Mucosa of rectum (tissue), 2 donors: Measurements from ENCODE around the gene GSTO2.
A peak's percentile ranks its signal among the peaks of the same experiment; 100 is the strongest.

Source experiments
- H3K27ac ChIP-seq, 2 donors: one replicate each; pipeline ENCODE4 v1.7.0; 2013; ENCODE audit warnings: inconsistent platforms in 2 of 2, low read depth in 2 of 2, low read length in 2 of 2
- H3K27me3 ChIP-seq, 2 donors: one replicate each; pipeline ENCODE4 v1.7.0; 2013; ENCODE audit warnings: low read length in 2 of 2; ENCODE audit not compliant: control insufficient read depth in 2 of 2, insufficient read depth in 2 of 2
- H3K36me3 ChIP-seq, 2 donors: one replicate each; pipeline ENCODE4 v1.7.0; 2013; ENCODE audit warnings: low read length in 2 of 2; ENCODE audit not compliant: control insufficient read depth in 2 of 2, insufficient read depth in 2 of 2
- H3K4me1 ChIP-seq, 2 donors: one replicate each; pipeline ENCODE4 v1.7.0; 2013; ENCODE audit warnings: low read length in 2 of 2, mild to moderate bottlenecking in 1 of 2; ENCODE audit not compliant: control insufficient read depth in 2 of 2, insufficient read depth in 2 of 2
- H3K4me3 ChIP-seq, 2 donors: one replicate each; pipeline ENCODE4 v1.7.0; 2013; ENCODE audit warnings: low read length in 2 of 2
- H3K9ac ChIP-seq, 2 donors: one replicate each; pipeline ENCODE4 v1.7.0; 2013; ENCODE audit warnings: low read length in 2 of 2, low read depth in 1 of 2, mild to moderate bottlenecking in 1 of 2
- H3K9me3 ChIP-seq, 2 donors: one replicate each; pipeline ENCODE4 v1.7.0; 2013; ENCODE audit warnings: low read length in 2 of 2; ENCODE audit not compliant: control insufficient read depth in 2 of 2
- donor health status: healthy.
- donor health status: Normal muscosa, but diverticular disease.

The GSTO2 gene

GRCh38 chr10:104259999-104260774, 8.8 kb upstream of the GSTO2 start:
- Histone ChIP-seq H3K4me1 (peaks cover 7 to 14% of the 10 kb centered on the region in 2 donors), H3K4me3 (no peak overlapping the region), H3K27me3 (no peaks in the 10 kb centered on the region), H3K9me3 (no peaks in the 10 kb centered on the region), H3K9ac (no peak overlapping the region), H3K36me3 (peaks cover 48 to 49% of the 10 kb centered on the region in 2 donors), H3K27ac (no peak overlapping the region)

DNA sequence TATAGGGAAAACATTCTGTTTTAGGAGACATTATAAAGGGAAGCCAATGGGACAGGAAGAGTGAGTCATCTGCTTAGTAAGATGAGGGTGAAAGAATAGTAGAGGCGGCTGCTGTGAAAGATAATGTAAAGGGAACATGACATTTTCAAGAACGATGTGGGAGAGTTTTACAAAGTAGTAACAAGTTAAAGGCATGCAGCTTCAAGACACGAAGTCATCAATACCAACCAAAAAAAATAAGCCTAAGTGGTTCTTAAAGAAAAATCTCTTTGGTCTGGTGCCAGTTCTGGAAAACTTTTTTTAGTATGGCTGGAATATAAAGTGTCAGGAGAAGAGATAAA, 8.2 kb upstream of the GSTO2 start:
- H3K27me3 ChIP-seq: no peaks in the 10 kb centered on the region
- H3K9me3 ChIP-seq: no peaks in the 10 kb centered on the region
- no peak overlapping the region for H3K27ac ChIP-seq
- no peak overlapping the region for H3K9ac ChIP-seq
- peaks cover 3 to 11% of the 10 kb centered on the region in 2 donors for H3K4me1 ChIP-seq
- peaks cover 49 to 52% of the 10 kb centered on the region in 2 donors for H3K36me3 ChIP-seq
- H3K4me3 ChIP-seq: no peak overlapping the region

GRCh38 chr10:104262055-104262454, 6.9 kb upstream of the GSTO2 start:
- peaks cover 0 to 3% of the 10 kb centered on the region in 2 donors for H3K4me1 ChIP-seq
- H3K27me3 ChIP-seq: no peaks in the 10 kb centered on the region
- H3K36me3 ChIP-seq: peaks cover 52 to 57% of the 10 kb centered on the region in 2 donors
- H3K27ac ChIP-seq: no peak overlapping the region
- no peak overlapping the region for H3K9ac ChIP-seq
- H3K4me3 ChIP-seq: no peak overlapping the region
- no peaks in the 10 kb centered on the region for H3K9me3 ChIP-seq

DNA sequence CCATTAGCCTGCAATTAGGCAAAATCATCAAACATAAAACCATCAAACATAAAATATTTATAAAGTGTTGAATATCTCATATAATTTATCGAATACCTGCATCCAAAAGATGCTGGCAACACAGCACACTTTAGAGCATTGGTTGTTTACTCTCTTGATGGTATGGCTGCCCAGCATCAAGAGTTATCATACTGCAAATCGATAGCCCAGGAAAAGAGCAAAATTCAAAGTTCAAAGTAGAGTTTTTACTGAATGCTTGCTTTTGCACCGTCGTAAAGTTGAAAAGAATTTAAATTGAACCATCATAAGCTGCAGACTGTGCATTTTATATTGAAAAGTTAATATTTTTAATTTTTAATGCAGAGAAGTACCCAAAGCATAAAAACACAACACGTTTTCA, 4.2 kb upstream of the GSTO2 start:
- Histone ChIP-seq H3K9me3 (no peaks in the 10 kb centered on the region), H3K9ac (no peak overlapping the region), H3K36me3 (peaks cover 35 to 48% of the 10 kb centered on the region in 2 donors), H3K4me1 (peaks cover 7 to 12% of the 10 kb centered on the region in 2 donors), H3K27me3 (no peaks in the 10 kb centered on the region), H3K4me3 (no peak overlapping the region), H3K27ac (no peak overlapping the region)

DNA sequence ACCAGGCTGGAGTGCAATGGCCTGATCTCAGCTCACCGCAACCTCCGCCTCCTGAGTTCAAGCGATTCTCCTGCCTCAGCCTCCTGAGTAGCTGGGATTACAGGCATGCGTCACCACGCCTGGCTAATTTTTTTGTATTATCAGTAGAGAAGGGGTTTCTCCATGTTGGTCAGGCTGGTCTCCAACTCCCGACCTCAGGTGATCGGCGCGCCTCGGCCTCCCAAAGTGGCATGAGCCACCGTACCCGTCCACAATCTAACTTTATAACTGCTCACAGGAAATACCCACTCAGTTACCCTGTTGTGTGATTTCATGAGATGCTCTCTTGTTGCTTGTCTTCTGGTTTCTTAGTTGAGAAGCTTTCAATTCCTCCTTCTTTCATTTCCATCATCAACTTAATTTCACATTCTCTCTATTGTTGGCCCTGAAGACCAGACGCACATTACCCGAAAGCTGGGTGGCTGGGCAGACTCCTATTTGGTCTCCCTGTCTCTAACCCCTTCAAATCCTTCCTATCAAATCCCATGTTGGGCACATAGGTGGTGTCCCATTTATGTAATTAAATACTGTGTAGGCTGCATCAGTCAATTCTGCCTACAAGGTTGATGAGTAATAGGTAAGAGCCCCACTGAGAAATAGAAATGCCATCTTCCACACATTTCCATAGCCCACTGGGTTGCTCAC, 1.1 kb upstream of the GSTO2 start:
- peak overlapping the region in 1 of 2 donors; percentile 84 for H3K27ac ChIP-seq
- H3K9me3 ChIP-seq: no peaks in the 10 kb centered on the region
- peaks cover 14 to 22% of the 10 kb centered on the region in 2 donors for H3K36me3 ChIP-seq
- no peaks in the 10 kb centered on the region for H3K27me3 ChIP-seq
- peak overlapping the region; percentile 87 to 95 for H3K4me3 ChIP-seq
- H3K4me1 ChIP-seq: peaks cover 7 to 10% of the 10 kb centered on the region in 2 donors
- peak overlapping the region; percentile 82 to 88 for H3K9ac ChIP-seq

GRCh38 chr10:104268405-104268712, 625 bp upstream of the GSTO2 start:
- peak overlapping the region; percentile 82 to 88 for H3K9ac ChIP-seq
- H3K27ac ChIP-seq: peak overlapping the region; percentile 76 to 84
- peaks cover 9 to 18% of the 10 kb centered on the region in 2 donors for H3K36me3 ChIP-seq
- no peaks in the 10 kb centered on the region for H3K9me3 ChIP-seq
- H3K4me1 ChIP-seq: peaks cover 7 to 10% of the 10 kb centered on the region in 2 donors
- peak overlapping the region; percentile 87 to 95 for H3K4me3 ChIP-seq
- no peaks in the 10 kb centered on the region for H3K27me3 ChIP-seq

DNA sequence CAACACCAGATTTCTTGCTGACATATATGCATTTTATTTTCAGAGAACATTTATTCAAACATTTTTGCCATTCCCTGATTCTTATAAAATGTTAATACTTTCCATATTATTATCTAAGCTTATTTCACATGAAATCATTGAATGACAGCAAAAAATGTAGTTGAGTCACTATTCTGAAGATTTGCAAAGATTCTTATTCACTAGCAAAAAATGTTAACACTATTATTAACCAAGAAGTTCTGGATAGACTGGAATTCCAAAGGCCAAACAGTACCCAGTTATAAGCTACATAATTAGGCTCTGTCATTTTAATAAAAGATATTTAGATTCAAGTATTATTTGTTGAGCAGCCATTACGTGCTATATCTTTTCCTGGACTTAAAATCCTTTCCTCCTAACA, 4.3 kb downstream of the GSTO2 start:
- Histone ChIP-seq H3K9me3 (no peaks in the 10 kb centered on the region), H3K27ac (no peak overlapping the region), H3K4me1 (peaks cover 5 to 10% of the 10 kb centered on the region in 2 donors), H3K36me3 (no peaks in the 10 kb centered on the region), H3K9ac (no peak overlapping the region), H3K4me3 (no peak overlapping the region), H3K27me3 (no peaks in the 10 kb centered on the region)

DNA sequence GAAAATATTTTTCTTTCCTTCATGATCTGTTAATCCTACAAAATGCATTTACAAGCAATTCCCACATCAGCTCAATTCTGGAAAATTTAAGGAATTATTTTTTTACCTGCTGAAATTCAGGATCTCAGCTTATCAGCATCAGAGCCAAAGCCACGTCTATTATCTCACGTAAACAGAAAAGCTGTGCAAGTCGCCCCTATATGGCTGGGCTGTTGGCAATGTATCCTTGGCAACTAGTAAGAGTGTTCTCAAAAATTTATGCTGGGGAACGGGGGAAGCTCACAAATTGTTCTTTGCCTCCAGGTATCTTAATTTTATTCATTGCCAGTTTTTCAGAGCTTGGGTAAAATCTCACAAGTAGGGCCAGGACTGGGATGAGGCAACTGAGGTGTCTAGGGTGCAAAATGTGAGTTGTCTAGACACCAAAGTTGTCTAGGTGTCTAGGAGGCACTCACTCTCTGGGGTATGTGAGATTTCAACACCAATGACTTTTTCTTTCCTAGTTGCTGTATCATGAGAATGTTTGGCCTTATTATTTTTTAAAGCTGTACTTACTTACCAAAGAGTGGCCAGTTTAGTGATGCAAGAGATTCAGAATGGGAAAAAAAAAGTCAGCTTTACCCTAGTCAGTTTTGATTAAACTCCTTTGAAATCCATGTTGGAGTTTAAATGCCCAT, 5.1 kb downstream of the GSTO2 start:
- Histone ChIP-seq H3K27me3 (no peaks in the 10 kb centered on the region), H3K9me3 (no peaks in the 10 kb centered on the region), H3K27ac (no peak overlapping the region), H3K9ac (no peak overlapping the region), H3K4me3 (no peak overlapping the region), H3K36me3 (no peaks in the 10 kb centered on the region), H3K4me1 (peaks cover 4 to 10% of the 10 kb centered on the region in 2 donors)

DNA sequence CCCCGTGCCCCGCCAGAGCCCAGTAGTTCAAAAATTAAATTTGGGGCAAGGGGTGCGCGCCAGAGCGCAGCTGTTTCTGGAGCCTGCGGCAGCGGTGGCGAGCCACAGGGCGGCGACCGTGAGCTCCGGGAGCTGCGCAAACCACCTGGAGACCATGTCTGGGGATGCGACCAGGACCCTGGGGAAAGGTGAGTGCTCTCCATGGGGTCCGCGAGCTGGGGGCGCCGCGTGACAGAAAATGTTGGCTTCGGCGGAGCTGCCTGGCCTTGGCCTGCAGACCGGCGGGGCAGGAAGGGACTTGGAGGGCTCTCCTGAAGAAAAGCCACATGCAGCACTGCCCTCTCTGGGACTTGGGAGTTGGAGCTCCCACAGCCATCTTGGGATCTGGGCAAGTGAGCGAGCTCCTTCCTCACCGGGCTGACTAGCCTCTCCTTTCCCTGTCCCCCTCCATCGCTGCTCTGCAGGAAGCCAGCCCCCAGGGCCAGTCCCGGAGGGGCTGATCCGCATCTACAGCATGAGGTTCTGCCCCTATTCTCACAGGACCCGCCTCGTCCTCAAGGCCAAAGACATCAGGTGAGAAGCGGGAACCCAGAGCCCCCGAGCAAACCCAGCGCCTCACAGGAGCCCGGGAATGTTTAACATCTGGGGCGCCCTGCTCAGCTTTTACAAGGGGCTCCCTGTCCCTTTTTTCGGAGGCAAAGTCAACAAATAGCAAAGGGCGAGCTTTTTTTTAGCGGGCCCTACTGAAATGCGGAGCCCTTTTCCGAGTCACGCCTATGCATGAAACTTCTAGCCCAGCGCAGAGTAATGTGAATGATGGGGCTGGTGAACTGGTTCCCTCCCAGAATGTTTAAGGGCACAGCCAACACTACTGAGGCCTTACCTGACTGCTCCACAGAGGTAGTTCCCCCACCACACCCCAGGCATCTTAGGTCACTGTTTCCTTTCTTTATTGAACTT, 6.1 kb downstream of the GSTO2 start:
- Histone ChIP-seq H3K27ac (no peak overlapping the region), H3K9ac (peak overlapping the region; percentile 47 to 61), H3K36me3 (no peaks in the 10 kb centered on the region), H3K4me3 (peak overlapping the region; percentile 71 to 76), H3K27me3 (no peaks in the 10 kb centered on the region), H3K4me1 (peaks cover 0 to 6% of the 10 kb centered on the region in 2 donors), H3K9me3 (no peaks in the 10 kb centered on the region)
